ENCODE measurements around the gene DIP2B.

- TF ChIP-seq CTCF (IDR thresholded peaks at IDR 0.05; ENCODE audit: low read depth, low read length) (no peak), EZH2phosphoT487 (IDR thresholded peaks at IDR 0.05; ENCODE audit: low read depth) (no peak)
These were observed 111.1 kb downstream of the DIP2B start for GRCh38 chr12:50615907-50616296.

Data from OCI-LY3 (cell line).